ENCODE measurements around the gene TRMT61A. TPM values are rescaled to one million over a fixed set of nuclear protein-coding genes. Genes with fewer than 3 reads are reported as not detected.

Gene TRMT61A
- polyA plus RNA-seq, 1 of the 3 experiments (the other 2 are of a cell fraction) = 15.8 TPM

- Histone ChIP-seq H3K9me2 (no peaks in the 10 kb centered on the region), H3K36me3 (replicated peaks in 1 of 2; ENCODE audit: control insufficient read depth in 1 of 2, insufficient read depth in 2 of 2, low read length in 1 of 2) (peaks cover 46 to 62% of the 10 kb centered on the region in 2 experiments), H3K9ac (no peak overlapping the region), H3K4me3 (ENCODE audit: low read depth in 2 of 2, low read length in 1 of 2) (no peak overlapping the region), H3K27me3 (ENCODE audit: insufficient read depth) (no peaks in the 10 kb centered on the region), H3K4me2 (no peak overlapping the region), H2AFZ (ENCODE audit: low read depth) (no peak overlapping the region), H3K9me3 (no peaks in the 10 kb centered on the region), H4K20me1 (ENCODE audit: insufficient read depth) (no peaks in the 10 kb centered on the region), H3K4me1 (ENCODE audit: control insufficient read depth in 1 of 2, insufficient read depth in 2 of 2, low read depth in 1 of 2, low read length in 1 of 2) (peaks cover 0 to 6% of the 10 kb centered on the region in 2 experiments; a peak in 1 of 4 replicates), H3K79me2 (ENCODE audit: insufficient read depth) (peaks cover 12% of the 10 kb centered on the region; the same call in 1 of the 2 replicates), H3K27ac (ENCODE audit: low read depth in 2 of 2, low read length in 1 of 2) (no peak overlapping the region), H3F3A (replicated peaks; ENCODE audit: insufficient read depth) (peaks cover 6% of the 10 kb centered on the region)
- POLR2A ChIA-PET = no interaction called here
- no peak for DNase-seq
- WGBS (ENCODE audit: low lambda C conversion rate) = 97% methylated on average over 12 of the region's 12 CpGs
- no peak for TF ChIP-seq CHD2 (IDR thresholded peaks at IDR 0.05; ENCODE audit: low read length, partially characterized antibody)
- no peak for TF ChIP-seq GABPA (IDR thresholded peaks at IDR 0.05; ENCODE audit: low read depth)
- TF ChIP-seq FOXJ3 (CRISPR knock-in tag; IDR thresholded peaks at IDR 0.05) = no peak
- no peak for TF ChIP-seq USF1 (IDR thresholded peaks at IDR 0.05; ENCODE audit: borderline replicate concordance, low read depth)
- no peak for TF ChIP-seq JUND (IDR thresholded peaks at IDR 0.05)
- CTCF ChIA-PET = interaction anchor here (8.6 to 9.3 kb wide), 2 partner anchors 14 to 46 kb away, joined by 69 to 120 read pairs; no protein-coding TSS in a partner anchor
Measured at GRCh38 chr14:103503296-103503695, 25.7 kb upstream of the TRMT61A start.

GRCh38 chr14:103504991-103505565 is 23.9 kb upstream of the TRMT61A start:
- ChIA-PET POLR2A (no interaction called here), CTCF (interaction anchor here (0.5 to 9.3 kb wide), 4 partner anchors 12 to 193 kb away, joined by 3 to 120 read pairs (median 36); partner anchors contain the start of gene CKB)
- H3K9me2 ChIP-seq = no peaks in the 10 kb centered on the region
- no peak for DNase-seq
- H3K79me2 ChIP-seq (ENCODE audit: insufficient read depth) = peaks cover 12% of the 10 kb centered on the region; the same call in 1 of the 2 replicates
- H3K36me3 ChIP-seq (replicated peaks in 1 of 2; ENCODE audit: control insufficient read depth in 1 of 2, insufficient read depth in 2 of 2, low read length in 1 of 2) = peaks cover 46 to 63% of the 10 kb centered on the region in 2 experiments
- no peak overlapping the region for H3K4me2 ChIP-seq
- H3K9me3 ChIP-seq = no peaks in the 10 kb centered on the region
- no peak overlapping the region for H2AFZ ChIP-seq (ENCODE audit: low read depth)
- H4K20me1 ChIP-seq (ENCODE audit: insufficient read depth) = no peaks in the 10 kb centered on the region
- no peak overlapping the region for H3K27ac ChIP-seq (ENCODE audit: low read depth in 2 of 2, low read length in 1 of 2)
- H3F3A ChIP-seq (replicated peaks; ENCODE audit: insufficient read depth) = no peaks in the 10 kb centered on the region
- WGBS (ENCODE audit: low lambda C conversion rate) = 93% methylated on average over 5 of the region's 8 CpGs
- peaks cover 0 to 6% of the 10 kb centered on the region in 2 experiments; a peak in 1 of 4 replicates for H3K4me1 ChIP-seq (ENCODE audit: control insufficient read depth in 1 of 2, insufficient read depth in 2 of 2, low read depth in 1 of 2, low read length in 1 of 2)
- H3K4me3 ChIP-seq (ENCODE audit: low read depth in 2 of 2, low read length in 1 of 2) = no peak overlapping the region
- no peaks in the 10 kb centered on the region for H3K27me3 ChIP-seq (ENCODE audit: insufficient read depth)
- H3K9ac ChIP-seq = no peak overlapping the region
- TF ChIP-seq IRF3 (IDR thresholded peaks at IDR 0.05; ENCODE audit: low read depth, low read length) (no peak), CTCF (IDR thresholded peaks at IDR 0.05) (peak; percentile 9; the same call in 1 of the 2 replicates)

Data from SK-N-SH (cell line).